ENCODE results near the gene GALNS. TPM values are rescaled to one million over a fixed set of nuclear protein-coding genes. Genes with fewer than 3 reads are reported as not detected.

The GALNS gene
- polyA plus RNA-seq, 1 donor from 2014 or later = 19.4 TPM

GRCh38 chr16:88869673-88869980, 12.9 kb upstream of the GALNS start:
- H4K20me1 ChIP-seq (ENCODE audit: insufficient read depth) = no peaks in the 10 kb centered on the region
- H3K4me3 ChIP-seq (ENCODE audit: low read length) = no peak overlapping the region
- TF ChIP-seq CTCF (IDR thresholded peaks at IDR 0.05; ENCODE audit: poor library complexity, severe bottlenecking) (no peak), MXI1 (conservative IDR thresholded peaks at IDR 0.05; ENCODE audit: poor library complexity, severe bottlenecking) (no peak), TAF1 (IDR thresholded peaks at IDR 0.05; ENCODE audit: low read depth) (no peak), EP300 (conservative IDR thresholded peaks at IDR 0.05; ENCODE audit: poor library complexity, severe bottlenecking) (no peak), EZH2 (IDR thresholded peaks at IDR 0.05; ENCODE audit: borderline replicate concordance, insufficient read depth, low read length, poor library complexity, severe bottlenecking) (no peak), REST (IDR thresholded peaks at IDR 0.05; ENCODE audit: borderline replicate concordance) (no peak), POLR2AphosphoS5 (IDR thresholded peaks at IDR 0.05) (no peak), SMC3 (conservative IDR thresholded peaks at IDR 0.05; ENCODE audit: poor library complexity) (no peak)
- H3K27ac ChIP-seq (ENCODE audit: low read length) = no peak overlapping the region
- H3K9me3 ChIP-seq (ENCODE audit: low read length) = no peaks in the 10 kb centered on the region
- H3K79me2 ChIP-seq (replicated peaks; ENCODE audit: insufficient read depth, low read length) = no peaks in the 10 kb centered on the region
- no peak overlapping the region for H2AFZ ChIP-seq (ENCODE audit: low read depth, low read length)
- no peaks in the 10 kb centered on the region for H3K36me3 ChIP-seq (ENCODE audit: insufficient read depth, low read length)
- no peaks in the 10 kb centered on the region for H3K27me3 ChIP-seq (ENCODE audit: insufficient read depth, low read depth, low read length)
- no peaks in the 10 kb centered on the region for H3F3A ChIP-seq (ENCODE audit: insufficient read depth, low read length, poor library complexity, severe bottlenecking)
- H3K4me2 ChIP-seq (ENCODE audit: low read length) = no peak overlapping the region
- H3K9ac ChIP-seq (ENCODE audit: low read length) = no peak overlapping the region
- H3K9me2 ChIP-seq (ENCODE audit: insufficient read depth, low read length) = no peaks in the 10 kb centered on the region

- Histone ChIP-seq H3K27me3 (ENCODE audit: insufficient read depth, low read depth, low read length) (no peaks in the 10 kb centered on the region), H3K9me3 (ENCODE audit: low read length) (no peaks in the 10 kb centered on the region), H2AFZ (ENCODE audit: low read depth, low read length) (no peak overlapping the region), H3K36me3 (ENCODE audit: insufficient read depth, low read length) (no peaks in the 10 kb centered on the region), H3K9me2 (ENCODE audit: insufficient read depth, low read length) (no peaks in the 10 kb centered on the region), H3K4me3 (ENCODE audit: low read length) (no peak overlapping the region), H3K4me2 (ENCODE audit: low read length) (no peak overlapping the region), H3K9ac (ENCODE audit: low read length) (no peak overlapping the region), H3K27ac (ENCODE audit: low read length) (no peak overlapping the region), H3K79me2 (replicated peaks; ENCODE audit: insufficient read depth, low read length) (no peaks in the 10 kb centered on the region), H4K20me1 (ENCODE audit: insufficient read depth) (no peaks in the 10 kb centered on the region), H3F3A (ENCODE audit: insufficient read depth, low read length, poor library complexity, severe bottlenecking) (no peaks in the 10 kb centered on the region)
- no peak for TF ChIP-seq REST (IDR thresholded peaks at IDR 0.05; ENCODE audit: borderline replicate concordance)
- no peak for TF ChIP-seq POLR2AphosphoS5 (IDR thresholded peaks at IDR 0.05)
- TF ChIP-seq TAF1 (IDR thresholded peaks at IDR 0.05; ENCODE audit: low read depth) = no peak
- no peak for TF ChIP-seq RAD21 (conservative IDR thresholded peaks at IDR 0.05)
- no peak for TF ChIP-seq SMC3 (conservative IDR thresholded peaks at IDR 0.05; ENCODE audit: poor library complexity)
- TF ChIP-seq CTCF (IDR thresholded peaks at IDR 0.05; ENCODE audit: poor library complexity, severe bottlenecking) = no peak
- TF ChIP-seq EZH2 (IDR thresholded peaks at IDR 0.05; ENCODE audit: borderline replicate concordance, insufficient read depth, low read length, poor library complexity, severe bottlenecking) = no peak
- TF ChIP-seq MXI1 (conservative IDR thresholded peaks at IDR 0.05; ENCODE audit: poor library complexity, severe bottlenecking) = no peak
- TF ChIP-seq EP300 (conservative IDR thresholded peaks at IDR 0.05; ENCODE audit: poor library complexity, severe bottlenecking) = no peak
Observed at GRCh38 chr16:88868974-88869672, 12.4 kb upstream of the GALNS start.
